Transverse colon (tissue), 4 donors: Measurements from ENCODE around the gene EFNA5. TPM values are rescaled to one million over a fixed set of nuclear protein-coding genes. Genes with fewer than 3 reads are reported as not detected.

Experiments used
- DNase-seq: peaks from one replicate; pipeline ENCODE4 v3.0.0-alpha.2; 2019
- H3K27ac ChIP-seq, 4 donors: fragments of 200-600 bp; sonication (generic); 2 replicates each; pipeline ENCODE4 v1.5.1; 2016 to 2018; ENCODE audit warnings: inconsistent platforms in 4 of 4
- H3K27me3 ChIP-seq: fragments of 200-600 bp; sonication (generic); 2 replicates; pipeline ENCODE4 v1.5.1; 2017; ENCODE audit warnings: inconsistent platforms
- H3K36me3 ChIP-seq, 4 donors: fragments of 200-600 bp; sonication (generic); 2 replicates each; pipeline ENCODE4 v1.5.1; 2017 to 2019; ENCODE audit warnings: inconsistent platforms in 4 of 4
- H3K4me1 ChIP-seq, 4 donors: fragments of 200-600 bp; sonication (generic); 2 replicates each; pipeline ENCODE4 v1.5.1; 2017 to 2020; ENCODE audit warnings: inconsistent platforms in 4 of 4
- H3K4me3 ChIP-seq, 4 donors: fragments of 200-600 bp; sonication (generic); 1 replicate in 1 of 4; 2 replicates in 3 of 4; pipeline versions ENCODE4 v1.5.1 to v1.6.1; 2017 to 2019; ENCODE audit warnings: inconsistent platforms in 4 of 4
- H3K9me3 ChIP-seq, 2 donors: fragments of 200-600 bp; sonication (generic); 2 replicates each; pipeline ENCODE4 v1.5.1; 2017 to 2019; ENCODE audit warnings: inconsistent platforms in 2 of 2
- EP300 ChIP-seq: sonication (generic); formaldehyde crosslinking; IDR thresholded peaks from one replicate; pipeline ENCODE4 v1.6.1; 2017; ENCODE audit warnings: antibody characterized with exemption, low read depth
- POLR2A ChIP-seq: fragments of 450-650 bp; IDR thresholded peaks from one replicate; pipeline ENCODE4 v1.6.1; 2016; ENCODE audit warnings: antibody characterized with exemption, mild to moderate bottlenecking, moderate library complexity
- POLR2AphosphoS5 ChIP-seq, 3 donors: sonication (generic); formaldehyde crosslinking; IDR thresholded peaks; one replicate each; pipeline ENCODE4 v1.6.1; 2016; ENCODE audit warnings: antibody characterized with exemption in 3 of 3
- WGBS, 2 donors: methylation state at CpG; one replicate each; pipeline ENCODE4 v1.1.5; 2018; ENCODE audit warnings: low coverage in 1 of 2; 5-methylcytosine and 5-hydroxymethylcytosine counted together
- in situ Hi-C, 4 donors: fragments of 200-750 bp; cut with MboI; loops; one replicate each; pipeline versions ENCODE4 v1.15.0 to v1.15.1; 2017; ENCODE audit warnings: low sequenced_read_pairs in 3 of 4, low pct_ligation_motif_present in 1 of 4, low pct_unique_long_range_greater_than_20kb in 1 of 4
- intact Hi-C: fragments of 100-400 bp; cut with DNase I; formaldehyde crosslinking; loops from one replicate; pipeline ENCODE4 v1.15.1; 2023; ENCODE audit warnings: low total_unique reads
- total RNA-seq, 4 donors: library from RNA; depleted of rRNA; stranded (reverse); fragments of >200 nt; gene quantifications; one replicate each; pipeline ENCODE4 v1.1.0, GENCODE V29; 2016
- TF ChIP-seq, protein P1 (sequence below), 5 experiments: fragments of 200-600 bp in 3 of 5; fragments of 450-650 bp in 2 of 5; sonication (generic) in 3 of 5; IDR thresholded peaks; 1 replicate in 2 of 5; 2 replicates in 3 of 5; pipeline ENCODE4 v1.5.1; 2016 to 2017; ENCODE audit warnings: antibody characterized with exemption in 5 of 5, inconsistent platforms in 3 of 5, mild to moderate bottlenecking in 2 of 5, moderate library complexity in 1 of 5

The EFNA5 gene
- total RNA-seq, 4 donors from 2014 or later: 1.5 to 18.2 (median 12.1) TPM

DNA sequence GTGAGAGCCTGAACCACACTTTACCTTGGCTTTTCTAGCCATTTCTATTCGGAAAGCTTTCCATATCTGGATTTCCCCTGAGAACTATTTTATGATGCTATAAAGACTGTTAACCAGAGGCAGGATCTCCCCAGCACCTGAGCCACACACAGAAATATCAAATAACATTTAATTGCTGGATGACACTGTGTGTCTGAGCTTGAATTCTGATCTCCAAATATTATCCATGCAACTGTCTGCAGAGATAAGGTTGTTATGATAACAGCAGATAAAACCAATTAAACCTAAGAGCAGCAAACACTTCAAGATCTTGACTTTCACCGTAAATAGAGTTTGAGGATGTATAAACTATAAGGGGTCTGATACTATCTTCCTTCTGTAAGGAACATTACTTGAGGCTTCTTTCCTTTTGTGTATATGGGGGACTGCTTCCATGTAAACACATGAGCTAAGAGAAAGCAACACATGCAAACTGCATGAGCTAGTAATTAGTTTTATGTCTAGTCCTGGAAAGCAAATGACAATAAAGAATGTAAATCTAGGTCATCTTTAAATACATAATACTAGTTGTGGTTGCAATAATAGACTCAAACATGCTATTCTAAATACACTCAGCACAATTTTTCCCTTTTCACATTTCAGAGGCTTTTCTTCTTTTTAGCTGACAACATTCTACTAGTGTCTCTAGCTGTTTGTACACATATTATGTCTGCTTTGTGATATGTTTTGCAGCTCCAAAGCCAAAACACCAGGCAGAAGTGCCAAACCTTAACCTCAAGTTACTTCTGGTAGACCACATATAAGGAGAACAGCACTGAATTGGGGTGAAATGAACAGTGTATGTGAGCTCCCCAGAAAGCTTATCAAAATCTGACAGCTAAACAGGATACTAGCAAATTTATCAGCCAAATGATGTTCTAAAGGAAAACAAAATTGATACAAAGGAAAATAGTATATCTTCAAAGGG is 136.5 kb downstream of the EFNA5 start:
- in situ Hi-C loops: no loop called here
- no peak for TF ChIP-seq EP300
- no peak for TF ChIP-seq POLR2AphosphoS5 (IDR thresholded peaks at IDR 0.05)
- no peak for TF ChIP-seq POLR2A
- TF ChIP-seq, protein P1, sequence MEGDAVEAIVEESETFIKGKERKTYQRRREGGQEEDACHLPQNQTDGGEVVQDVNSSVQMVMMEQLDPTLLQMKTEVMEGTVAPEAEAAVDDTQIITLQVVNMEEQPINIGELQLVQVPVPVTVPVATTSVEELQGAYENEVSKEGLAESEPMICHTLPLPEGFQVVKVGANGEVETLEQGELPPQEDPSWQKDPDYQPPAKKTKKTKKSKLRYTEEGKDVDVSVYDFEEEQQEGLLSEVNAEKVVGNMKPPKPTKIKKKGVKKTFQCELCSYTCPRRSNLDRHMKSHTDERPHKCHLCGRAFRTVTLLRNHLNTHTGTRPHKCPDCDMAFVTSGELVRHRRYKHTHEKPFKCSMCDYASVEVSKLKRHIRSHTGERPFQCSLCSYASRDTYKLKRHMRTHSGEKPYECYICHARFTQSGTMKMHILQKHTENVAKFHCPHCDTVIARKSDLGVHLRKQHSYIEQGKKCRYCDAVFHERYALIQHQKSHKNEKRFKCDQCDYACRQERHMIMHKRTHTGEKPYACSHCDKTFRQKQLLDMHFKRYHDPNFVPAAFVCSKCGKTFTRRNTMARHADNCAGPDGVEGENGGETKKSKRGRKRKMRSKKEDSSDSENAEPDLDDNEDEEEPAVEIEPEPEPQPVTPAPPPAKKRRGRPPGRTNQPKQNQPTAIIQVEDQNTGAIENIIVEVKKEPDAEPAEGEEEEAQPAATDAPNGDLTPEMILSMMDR (IDR thresholded peaks at IDR 0.05): no peak
- H3K4me1 ChIP-seq: no peaks in the 10 kb centered on the region
- 56 to 71% methylated on average over 1 to 2 of the region's 2 CpGs for WGBS, 2 donors
- no peak for DNase-seq
- H3K9me3 ChIP-seq: no peaks in the 10 kb centered on the region
- H3K36me3 ChIP-seq: no peaks in the 10 kb centered on the region
- H3K27ac ChIP-seq: no peak overlapping the region
- H3K27me3 ChIP-seq: no peaks in the 10 kb centered on the region
- no peak overlapping the region for H3K4me3 ChIP-seq
- intact Hi-C loops: no loop called here

DNA sequence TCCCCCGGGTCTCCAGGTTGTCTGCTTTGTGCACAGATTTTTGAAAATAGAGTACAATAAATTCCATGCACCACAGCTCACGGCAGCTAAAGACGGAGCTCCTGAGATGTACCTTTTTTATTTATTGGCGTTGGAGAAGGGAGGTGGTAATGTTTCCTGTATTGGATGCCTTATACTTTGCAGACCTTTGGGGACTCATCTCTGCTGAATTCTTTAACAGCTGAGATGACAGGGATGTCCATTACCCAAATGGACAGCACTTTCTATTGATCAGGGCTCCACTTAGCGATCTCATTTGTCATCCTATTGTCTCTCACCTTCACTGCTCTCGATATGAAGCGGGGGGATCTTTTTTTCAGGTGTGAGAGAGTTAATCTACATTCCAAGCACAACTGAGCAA is 137.8 kb downstream of the EFNA5 start:
- in situ Hi-C loops (no loop called here), intact Hi-C loops (no loop called here)
- H3K9me3 ChIP-seq: no peaks in the 10 kb centered on the region
- no peak overlapping the region for H3K27ac ChIP-seq
- no peaks in the 10 kb centered on the region for H3K27me3 ChIP-seq
- 93 to 100% methylated on average over 5 to 7 of the region's 7 CpGs for WGBS, 2 donors
- H3K4me1 ChIP-seq: no peaks in the 10 kb centered on the region
- no peak for DNase-seq
- H3K36me3 ChIP-seq: no peaks in the 10 kb centered on the region
- no peak for TF ChIP-seq POLR2AphosphoS5 (IDR thresholded peaks at IDR 0.05)
- TF ChIP-seq, protein P1 (IDR thresholded peaks at IDR 0.05): no peak
- TF ChIP-seq POLR2A: no peak
- TF ChIP-seq EP300: no peak
- H3K4me3 ChIP-seq: no peak overlapping the region

DNA sequence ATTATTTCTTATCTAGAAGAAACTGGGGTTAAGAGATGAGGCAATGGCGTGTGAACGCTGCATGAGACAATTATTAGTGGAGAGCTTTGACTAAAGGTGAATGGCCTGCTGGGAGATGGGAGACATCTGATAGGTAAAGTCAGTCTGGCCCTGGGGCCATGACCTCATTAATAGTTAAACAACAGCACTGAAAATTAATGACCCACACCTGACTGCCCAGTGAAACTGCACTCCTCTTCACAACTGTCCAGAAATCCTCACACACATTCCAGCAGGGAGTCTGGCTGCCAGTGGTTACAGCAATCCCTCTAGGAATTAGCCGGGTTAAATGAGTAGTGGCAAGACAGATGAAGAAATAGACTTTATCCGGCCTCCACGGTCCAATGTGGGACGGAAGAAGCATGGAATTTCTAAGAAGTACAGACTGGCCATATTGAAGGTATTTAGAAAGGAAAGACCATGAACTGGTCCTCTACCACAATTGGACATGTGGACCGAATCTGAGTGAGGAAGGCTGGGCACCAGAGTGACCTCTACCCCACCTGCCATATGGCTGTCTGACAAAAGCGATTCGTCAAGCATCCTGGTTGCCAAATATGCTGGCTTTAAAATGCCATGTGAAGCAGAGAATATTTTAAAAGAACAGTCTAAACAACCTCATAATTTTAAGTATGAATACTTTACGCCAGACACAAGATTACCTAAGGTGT is 138.4 kb downstream of the EFNA5 start:
- H3K4me1 ChIP-seq: no peaks in the 10 kb centered on the region
- intact Hi-C loops: no loop called here

More for the DNA sequence above, 138.4 kb downstream of the EFNA5 start:
- Histone ChIP-seq H3K4me3 (no peak overlapping the region), H3K9me3 (no peaks in the 10 kb centered on the region), H3K36me3 (no peaks in the 10 kb centered on the region), H3K27me3 (no peaks in the 10 kb centered on the region), H3K27ac (no peak overlapping the region)
- 87 to 94% methylated on average over 10 of the region's 10 CpGs for WGBS, 2 donors
- DNase-seq: no peak
- in situ Hi-C loops: no loop called here
- TF ChIP-seq, protein P1 (IDR thresholded peaks at IDR 0.05): no peak
- TF ChIP-seq POLR2AphosphoS5 (IDR thresholded peaks at IDR 0.05) (no peak), POLR2A (no peak), EP300 (no peak)
